Natural killer cell (primary cell): ENCODE measurements around the gene ELAVL1. TPM values are rescaled to one million over a fixed set of nuclear protein-coding genes. Genes with fewer than 3 reads are reported as not detected.
A peak's percentile ranks its signal among the peaks of the same experiment; 100 is the strongest.

Experiments used
- ATAC-seq, 3 donors: fragments of 150-1000 bp in 2 of 3; fragments of 200-7000 bp in 1 of 3; cut with Tn5 transposase; 1 replicate in 1 of 3; 2 replicates in 2 of 3; pipeline ENCODE4 v1.10.0; 2021; ENCODE audit warnings: mild to moderate bottlenecking in 2 of 3, moderate library complexity in 2 of 3
- DNase-seq, 2 donors: peaks; one replicate each; pipeline versions ENCODE4 v3.0.0 to v3.0.0-alpha.2; 2013 to 2021; ENCODE audit warnings: mixed read lengths in 1 of 2
- H3K27ac ChIP-seq: one replicate; pipeline ENCODE4 v1.5.1; 2013; ENCODE audit warnings: mild to moderate bottlenecking, low read length
- H3K27me3 ChIP-seq: one replicate; pipeline ENCODE4 v1.6.1; 2013; ENCODE audit warnings: low read length; ENCODE audit not compliant: control insufficient read depth, insufficient read depth
- H3K36me3 ChIP-seq: one replicate; pipeline ENCODE4 v1.6.1; 2013; ENCODE audit warnings: low read length; ENCODE audit not compliant: control insufficient read depth, insufficient read depth
- H3K4me1 ChIP-seq: one replicate; pipeline ENCODE4 v1.6.1; 2013; ENCODE audit warnings: low read length; ENCODE audit not compliant: control insufficient read depth, insufficient read depth
- H3K4me3 ChIP-seq: one replicate; pipeline ENCODE4 v1.5.1; 2013; ENCODE audit warnings: low read length
- H3K9me3 ChIP-seq: one replicate; pipeline ENCODE4 v1.6.1; 2013; ENCODE audit warnings: low read length; ENCODE audit not compliant: control insufficient read depth, insufficient read depth
- H3K27ac Mint-ChIP-seq, 2 donors: one replicate each; pipeline ENCODE4 v1.8.0; 2022; ENCODE audit warnings: mild to moderate bottlenecking in 2 of 2, mixed read lengths in 2 of 2, moderate library complexity in 1 of 2
- H3K27me3 Mint-ChIP-seq, 2 donors: one replicate each; pipeline ENCODE4 v1.8.0; 2022; ENCODE audit warnings: low read depth in 2 of 2, mixed read lengths in 2 of 2
- H3K36me3 Mint-ChIP-seq: one replicate; pipeline ENCODE4 v1.8.0; 2022; ENCODE audit warnings: mixed read lengths
- H3K4me1 Mint-ChIP-seq, 2 donors: one replicate each; pipeline ENCODE4 v1.8.0; 2022; ENCODE audit warnings: mixed read lengths in 2 of 2
- H3K4me3 Mint-ChIP-seq: one replicate; pipeline ENCODE4 v1.8.0; 2022; ENCODE audit warnings: mild to moderate bottlenecking, moderate library complexity, mixed read lengths
- H3K9me3 Mint-ChIP-seq, 2 donors: one replicate each; pipeline ENCODE4 v1.8.0; 2022; ENCODE audit warnings: mixed read lengths in 2 of 2
- WGBS: methylation state at CpG from one replicate; pipeline ENCODE4 v1.1.7; 2013; ENCODE audit warnings: missing lambda C conversion rate; ENCODE audit not compliant: insufficient coverage; 5-methylcytosine and 5-hydroxymethylcytosine counted together
- intact Hi-C: fragments of 100-400 bp; cut with micrococcal nuclease; formaldehyde crosslinking; loops from one replicate; pipeline ENCODE4 v1.14.2; 2022
- total RNA-seq, 4 donors: library from RNA; stranded (reverse); fragments of 120-200 nt in 1 of 4; gene quantifications; one replicate each; pipeline versions ENCODE4 v1.2.3 to v1.2.4, GENCODE V29; 2013 to 2022
- TF ChIP-seq, protein P1 (sequence below): fragments of 200-600 bp; IDR thresholded peaks from one replicate; pipeline ENCODE4 v1.8.0; 2022; ENCODE audit warnings: antibody characterized with exemption

ELAVL1 gene
- total RNA-seq, 3 donors from 2014 or later (not counting 1 experiment from before 2014, with no cell fraction given), result 36.9 to 43.9 (median 43.8) TPM

DNA sequence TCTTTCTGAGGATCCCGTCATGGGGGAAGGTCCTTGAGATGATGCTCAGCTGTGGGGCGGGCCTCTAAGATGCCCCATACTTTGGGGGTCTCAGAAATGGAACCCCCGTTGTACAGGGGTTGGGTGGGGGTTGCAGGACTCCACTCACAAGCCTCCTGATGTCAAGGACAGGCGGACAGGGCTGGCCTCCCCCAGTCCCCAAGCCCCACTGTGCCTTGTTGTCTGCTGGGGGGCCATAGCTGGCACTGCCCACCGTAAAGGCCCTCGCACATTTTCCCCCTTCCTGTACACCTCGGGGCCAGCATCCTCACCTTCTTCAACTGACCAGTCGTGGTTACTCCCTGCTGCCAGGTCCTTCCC, 82.6 kb downstream of the ELAVL1 start:
- Histone ChIP-seq H3K4me1 (peaks cover 49% of the 10 kb centered on the region), H3K9me3 (no peaks in the 10 kb centered on the region), H3K36me3 (peaks cover 11% of the 10 kb centered on the region), H3K4me3 (no peak overlapping the region), H3K27ac (no peak overlapping the region), H3K27me3 (peaks cover 9% of the 10 kb centered on the region)
- H3K36me3 Mint-ChIP-seq, result no peaks in the 10 kb centered on the region
- TF ChIP-seq, protein P1, sequence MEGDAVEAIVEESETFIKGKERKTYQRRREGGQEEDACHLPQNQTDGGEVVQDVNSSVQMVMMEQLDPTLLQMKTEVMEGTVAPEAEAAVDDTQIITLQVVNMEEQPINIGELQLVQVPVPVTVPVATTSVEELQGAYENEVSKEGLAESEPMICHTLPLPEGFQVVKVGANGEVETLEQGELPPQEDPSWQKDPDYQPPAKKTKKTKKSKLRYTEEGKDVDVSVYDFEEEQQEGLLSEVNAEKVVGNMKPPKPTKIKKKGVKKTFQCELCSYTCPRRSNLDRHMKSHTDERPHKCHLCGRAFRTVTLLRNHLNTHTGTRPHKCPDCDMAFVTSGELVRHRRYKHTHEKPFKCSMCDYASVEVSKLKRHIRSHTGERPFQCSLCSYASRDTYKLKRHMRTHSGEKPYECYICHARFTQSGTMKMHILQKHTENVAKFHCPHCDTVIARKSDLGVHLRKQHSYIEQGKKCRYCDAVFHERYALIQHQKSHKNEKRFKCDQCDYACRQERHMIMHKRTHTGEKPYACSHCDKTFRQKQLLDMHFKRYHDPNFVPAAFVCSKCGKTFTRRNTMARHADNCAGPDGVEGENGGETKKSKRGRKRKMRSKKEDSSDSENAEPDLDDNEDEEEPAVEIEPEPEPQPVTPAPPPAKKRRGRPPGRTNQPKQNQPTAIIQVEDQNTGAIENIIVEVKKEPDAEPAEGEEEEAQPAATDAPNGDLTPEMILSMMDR, result no peak
- intact Hi-C loops, result no loop called here
- no peaks in the 10 kb centered on the region for H3K9me3 Mint-ChIP-seq
- H3K27me3 Mint-ChIP-seq, result peaks cover 0 to 9% of the 10 kb centered on the region in 2 donors
- 91% methylated on average over 8 of the region's 8 CpGs for WGBS
- no peak for ATAC-seq
- no peak for DNase-seq
- H3K4me1 Mint-ChIP-seq, result peaks cover 16 to 40% of the 10 kb centered on the region in 2 donors
- H3K27ac Mint-ChIP-seq, result peak overlapping the region in 1 of 2 donors; percentile 62
- peak overlapping the region; percentile 49 for H3K4me3 Mint-ChIP-seq

- intact Hi-C loops, result no loop called here
- Histone ChIP-seq H3K4me3 (no peak overlapping the region), H3K4me1 (peaks cover 54% of the 10 kb centered on the region), H3K27ac (no peak overlapping the region), H3K36me3 (peaks cover 11% of the 10 kb centered on the region), H3K9me3 (no peaks in the 10 kb centered on the region), H3K27me3 (peaks cover 12% of the 10 kb centered on the region)
- ATAC-seq, result no peak
- Mint-ChIP-seq H3K4me3 (peak overlapping the region; percentile 40), H3K4me1 (peaks cover 16 to 43% of the 10 kb centered on the region in 2 donors), H3K36me3 (no peaks in the 10 kb centered on the region), H3K27me3 (peaks cover 0 to 10% of the 10 kb centered on the region in 2 donors), H3K9me3 (no peaks in the 10 kb centered on the region), H3K27ac (no peak overlapping the region)
- DNase-seq, result no peak
- TF ChIP-seq, protein P1, result no peak
- 95% methylated on average over 30 of the region's 31 CpGs for WGBS
These were observed 83.2 kb downstream of the ELAVL1 start for GRCh38 chr19:7921967-7922835.

GRCh38 chr19:7921302-7921966, 84.0 kb downstream of the ELAVL1 start:
- H3K4me1 ChIP-seq, result peaks cover 57% of the 10 kb centered on the region
- no peaks in the 10 kb centered on the region for H3K9me3 ChIP-seq
- Mint-ChIP-seq H3K36me3 (no peaks in the 10 kb centered on the region), H3K4me3 (peak overlapping the region; percentile 90), H3K27ac (peak overlapping the region; percentile 82 to 96), H3K9me3 (no peaks in the 10 kb centered on the region), H3K4me1 (peaks cover 21 to 45% of the 10 kb centered on the region in 2 donors), H3K27me3 (peaks cover 0 to 14% of the 10 kb centered on the region in 2 donors)
- H3K27me3 ChIP-seq, result peaks cover 16% of the 10 kb centered on the region
- WGBS, result 63% methylated on average over 17 of the region's 17 CpGs
- H3K27ac ChIP-seq, result peak overlapping the region; percentile 72
- peaks cover 11% of the 10 kb centered on the region for H3K36me3 ChIP-seq
- DNase-seq, result no peak
- intact Hi-C loops, result no loop called here
- TF ChIP-seq, protein P1, result no peak
- ATAC-seq, result no peak
- H3K4me3 ChIP-seq, result peak overlapping the region; percentile 55
